Loucy (cell line): Measurements from ENCODE around the gene ZNF280B.

Source experiments
- H2AFZ ChIP-seq: fragments of 200-600 bp; sonication (generic); 2 replicates; pipeline ENCODE4 v1.6.0; 2016; ENCODE audit warnings: antibody characterized with exemption, mild to moderate bottlenecking, low read length, moderate library complexity
- H3F3A ChIP-seq: fragments of 200-600 bp; 2 replicates; pipeline ENCODE4 v1.6.0; 2016; ENCODE audit warnings: antibody characterized with exemption, low read depth, mild to moderate bottlenecking
- H3K27me3 ChIP-seq: fragments of 200-600 bp; sonication (generic); 2 replicates; pipeline ENCODE4 v1.6.1; 2014; ENCODE audit warnings: low read length, mild to moderate bottlenecking; ENCODE audit not compliant: insufficient read depth, poor library complexity, severe bottlenecking
- H3K36me3 ChIP-seq: fragments of 200-600 bp; sonication (generic); 2 replicates; pipeline ENCODE4 v1.6.1; 2016; ENCODE audit warnings: low read length; ENCODE audit not compliant: insufficient read depth
- H3K4me1 ChIP-seq: fragments of 200-600 bp; sonication (generic); 2 replicates; pipeline ENCODE4 v1.5.1; 2014; ENCODE audit warnings: low read length, mild to moderate bottlenecking; ENCODE audit not compliant: insufficient read depth, poor library complexity, severe bottlenecking
- H3K4me2 ChIP-seq: fragments of 200-600 bp; sonication (generic); 2 replicates; pipeline ENCODE4 v1.6.0; 2014; ENCODE audit warnings: antibody characterized with exemption, low read length, low read depth, mild to moderate bottlenecking; ENCODE audit not compliant: poor library complexity, severe bottlenecking
- H3K4me3 ChIP-seq: fragments of 200-600 bp; sonication (generic); 2 replicates; pipeline ENCODE4 v1.5.1; 2014; ENCODE audit warnings: low read length, mild to moderate bottlenecking, mixed read lengths; ENCODE audit not compliant: poor library complexity, severe bottlenecking
- H3K79me2 ChIP-seq: fragments of 200-600 bp; sonication (generic); 2 replicates; pipeline ENCODE4 v1.6.1; 2014; ENCODE audit warnings: low read length; ENCODE audit not compliant: insufficient read depth
- H3K9ac ChIP-seq: fragments of 200-600 bp; sonication (generic); 2 replicates; pipeline ENCODE4 v1.6.0; 2014; ENCODE audit warnings: mild to moderate bottlenecking, low read depth, low read length, moderate library complexity; ENCODE audit not compliant: poor library complexity, severe bottlenecking
- H3K9me2 ChIP-seq: fragments of 200-600 bp; sonication (generic); replicated peaks from 2 replicates; pipeline ENCODE4 v1.6.1; 2016; ENCODE audit warnings: low read depth, low read length, mixed read lengths
- H3K9me3 ChIP-seq: fragments of 200-600 bp; sonication (generic); 2 replicates; pipeline ENCODE4 v1.6.1; 2014; ENCODE audit warnings: mild to moderate bottlenecking, antibody characterized with exemption, low read length, low read depth; ENCODE audit not compliant: insufficient read depth
- H4K20me1 ChIP-seq: fragments of 200-600 bp; sonication (generic); 2 replicates; pipeline ENCODE4 v1.6.0; 2014; ENCODE audit warnings: antibody characterized with exemption, low read length, mild to moderate bottlenecking; ENCODE audit not compliant: insufficient read depth, poor library complexity, severe bottlenecking
- CTCF ChIP-seq: fragments of 200-600 bp; sonication (generic); conservative IDR thresholded peaks from 2 replicates; pipeline ENCODE4 v1.5.1; 2014; ENCODE audit warnings: mild to moderate bottlenecking, antibody characterized with exemption, low read length
- EZH2phosphoT487 ChIP-seq: fragments of 200-600 bp; IDR thresholded peaks from 2 replicates; pipeline ENCODE4 v1.6.1; 2018; ENCODE audit warnings: antibody characterized with exemption, mild to moderate bottlenecking, moderate library complexity, borderline replicate concordance

ZNF280B gene

GRCh38 chr22:22547226-22547625, 38.7 kb upstream of the ZNF280B start:
- Histone ChIP-seq H3K79me2 (no peaks in the 10 kb centered on the region), H3K9me2 (no peaks in the 10 kb centered on the region), H4K20me1 (no peaks in the 10 kb centered on the region), H2AFZ (no peak overlapping the region), H3K36me3 (no peaks in the 10 kb centered on the region), H3K9me3 (no peaks in the 10 kb centered on the region), H3K4me2 (no peak overlapping the region), H3K4me1 (no peaks in the 10 kb centered on the region), H3K9ac (no peak overlapping the region), H3K4me3 (no peak overlapping the region), H3F3A (no peaks in the 10 kb centered on the region), H3K27me3 (no peaks in the 10 kb centered on the region)
- TF ChIP-seq CTCF: no peak

- no peaks in the 10 kb centered on the region for H3K4me1 ChIP-seq
- H3K36me3 ChIP-seq: no peaks in the 10 kb centered on the region
- no peak for TF ChIP-seq EZH2phosphoT487
- no peak for TF ChIP-seq CTCF
- H3K9ac ChIP-seq: no peak overlapping the region
- no peaks in the 10 kb centered on the region for H4K20me1 ChIP-seq
- no peaks in the 10 kb centered on the region for H3K27me3 ChIP-seq
- H3K79me2 ChIP-seq: no peaks in the 10 kb centered on the region
- H2AFZ ChIP-seq: no peak overlapping the region
- no peak overlapping the region for H3K4me2 ChIP-seq
- no peaks in the 10 kb centered on the region for H3K9me3 ChIP-seq
- no peak overlapping the region for H3K4me3 ChIP-seq
- H3K9me2 ChIP-seq: no peaks in the 10 kb centered on the region
- no peaks in the 10 kb centered on the region for H3F3A ChIP-seq
Observed at GRCh38 chr22:22546490-22546889, 37.9 kb upstream of the ZNF280B start.

GRCh38 chr22:22545084-22545483, 36.5 kb upstream of the ZNF280B start:
- H2AFZ ChIP-seq: no peak overlapping the region
- no peak for TF ChIP-seq EZH2phosphoT487
- no peaks in the 10 kb centered on the region for H3K9me3 ChIP-seq
- no peak overlapping the region for H3K9ac ChIP-seq
- H3F3A ChIP-seq: no peaks in the 10 kb centered on the region
- no peaks in the 10 kb centered on the region for H3K4me1 ChIP-seq
- H3K27me3 ChIP-seq: no peaks in the 10 kb centered on the region
- H3K4me2 ChIP-seq: no peak overlapping the region
- H3K9me2 ChIP-seq: no peaks in the 10 kb centered on the region
- H3K36me3 ChIP-seq: no peaks in the 10 kb centered on the region
- no peaks in the 10 kb centered on the region for H3K79me2 ChIP-seq
- no peak overlapping the region for H3K4me3 ChIP-seq
- H4K20me1 ChIP-seq: no peaks in the 10 kb centered on the region

GRCh38 chr22:22538226-22538989, 29.9 kb upstream of the ZNF280B start:
- H3K4me3 ChIP-seq: no peak overlapping the region
- H3K9me3 ChIP-seq: no peaks in the 10 kb centered on the region
- H3K27me3 ChIP-seq: no peaks in the 10 kb centered on the region
- H3K4me2 ChIP-seq: no peak overlapping the region
- H3F3A ChIP-seq: no peaks in the 10 kb centered on the region
- no peak for TF ChIP-seq EZH2phosphoT487
- no peak for TF ChIP-seq CTCF
- no peaks in the 10 kb centered on the region for H3K4me1 ChIP-seq
- H2AFZ ChIP-seq: no peak overlapping the region
- H3K9me2 ChIP-seq: no peaks in the 10 kb centered on the region
- no peaks in the 10 kb centered on the region for H3K79me2 ChIP-seq
- H3K36me3 ChIP-seq: no peaks in the 10 kb centered on the region
- H3K9ac ChIP-seq: no peak overlapping the region
- no peaks in the 10 kb centered on the region for H4K20me1 ChIP-seq
